ENCODE results near the gene CLK3. TPM values are rescaled to one million over a fixed set of nuclear protein-coding genes. Genes with fewer than 3 reads are reported as not detected.
"Not testable (repeated sequence)": the region's sequence is repeated elsewhere in the genome, so short reads cannot be mapped to it uniquely, and the experiment has no call there.

The CLK3 gene
- 40.5 and 45.1 TPM in 2 replicates for total RNA-seq (2014; rRNA removed; shearing (Covaris generic); ENCODE audit: low replicate concordance)

DNA sequence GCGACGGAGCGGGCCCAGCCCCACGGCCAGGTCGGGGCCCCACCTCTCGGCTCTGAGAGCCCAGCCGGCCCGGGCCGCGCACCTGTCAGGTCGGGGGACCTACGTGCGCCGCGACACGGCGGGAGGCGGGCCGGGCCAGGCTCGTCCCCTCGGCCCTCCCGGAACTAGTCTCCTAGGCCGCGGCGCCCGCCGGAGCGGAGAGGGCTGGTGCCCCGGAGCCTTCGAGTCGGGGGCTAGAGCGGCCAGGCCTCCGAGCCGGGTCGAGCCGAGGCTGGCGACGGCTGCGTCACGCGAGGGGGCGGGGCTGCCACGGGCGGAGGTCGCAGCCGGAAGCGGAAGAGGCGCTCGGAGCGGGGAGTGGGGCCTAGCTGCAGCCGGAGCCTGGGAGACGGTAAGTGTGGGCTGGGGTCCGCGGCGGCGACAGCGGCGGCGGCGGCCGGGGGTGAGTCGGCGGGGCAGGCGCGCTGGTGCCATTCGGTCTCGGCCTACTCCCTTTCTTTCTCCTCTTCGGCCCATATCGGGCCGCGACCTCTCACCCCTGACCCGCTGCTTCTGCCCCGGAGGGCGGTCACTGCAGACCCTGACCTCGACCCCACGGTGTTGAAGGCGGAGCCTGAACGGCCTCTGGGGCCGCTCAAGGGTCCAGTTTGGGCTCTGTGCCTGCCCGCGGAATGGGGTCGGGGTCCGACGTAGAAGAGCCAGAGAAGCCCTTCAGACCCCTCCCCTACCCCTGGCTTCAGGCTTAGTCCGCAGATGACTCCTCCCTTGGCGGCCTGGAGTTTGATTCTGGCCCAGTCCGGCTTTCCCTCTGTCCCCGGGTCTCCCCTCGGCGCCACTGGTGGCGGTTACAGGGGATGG is at the start of gene CLK3:
TSS of gene CLK3 (plus strand) at position 329 of the 858 bp plus-strand sequence. CDS start 3,361 bp downstream, outside the sequence.
- in situ Hi-C loops (cut with HindIII; ENCODE audit: low pct_unique_long_range_greater_than_20kb, low sequenced_read_pairs): no loop called here
- DNase-seq (ENCODE audit: low read depth): peak; percentile 96

DNA sequence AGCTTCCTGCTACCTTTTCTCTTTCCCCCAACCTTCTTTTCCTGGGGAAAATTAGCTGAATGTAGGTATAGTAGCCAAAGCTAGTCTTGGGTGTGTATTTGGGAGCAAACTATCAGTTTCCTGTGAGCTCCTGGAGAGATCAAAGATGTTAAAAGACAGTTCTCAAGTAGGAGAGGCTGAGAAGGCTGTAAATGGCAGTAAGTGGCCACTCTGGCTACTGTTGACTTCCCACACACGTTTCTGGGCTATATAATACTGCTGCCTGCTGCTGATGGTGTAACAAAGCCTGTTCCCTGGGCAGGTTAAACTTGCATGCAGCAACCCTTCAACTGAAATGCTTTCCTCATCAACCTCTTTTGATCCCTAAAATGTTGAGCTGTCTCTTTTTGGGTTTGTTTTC is 47.0 kb upstream of the CLK3 start:
- DNase-seq (ENCODE audit: low read depth): no peak
- in situ Hi-C loops (cut with HindIII; ENCODE audit: low pct_unique_long_range_greater_than_20kb, low sequenced_read_pairs): no loop called here

DNA sequence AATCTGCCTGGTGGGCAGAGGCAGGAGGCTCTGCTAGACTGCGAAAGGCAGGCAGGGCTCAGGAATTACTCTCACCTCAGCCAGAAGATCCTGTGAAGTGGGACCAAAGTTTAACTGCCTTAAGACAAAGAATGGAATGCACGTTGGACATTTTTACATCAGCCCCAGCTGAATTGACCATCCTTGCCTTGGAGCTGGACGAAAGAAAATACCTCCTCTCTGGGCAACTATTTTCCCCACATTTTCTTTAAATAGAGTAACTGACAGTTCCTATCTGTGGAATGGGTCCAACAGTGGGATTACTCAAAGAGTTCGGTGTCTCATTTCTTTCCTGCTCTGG is 45.9 kb upstream of the CLK3 start:
- no peak for DNase-seq (ENCODE audit: low read depth)
- in situ Hi-C loops (cut with HindIII; ENCODE audit: low pct_unique_long_range_greater_than_20kb, low sequenced_read_pairs): no loop called here

DNA sequence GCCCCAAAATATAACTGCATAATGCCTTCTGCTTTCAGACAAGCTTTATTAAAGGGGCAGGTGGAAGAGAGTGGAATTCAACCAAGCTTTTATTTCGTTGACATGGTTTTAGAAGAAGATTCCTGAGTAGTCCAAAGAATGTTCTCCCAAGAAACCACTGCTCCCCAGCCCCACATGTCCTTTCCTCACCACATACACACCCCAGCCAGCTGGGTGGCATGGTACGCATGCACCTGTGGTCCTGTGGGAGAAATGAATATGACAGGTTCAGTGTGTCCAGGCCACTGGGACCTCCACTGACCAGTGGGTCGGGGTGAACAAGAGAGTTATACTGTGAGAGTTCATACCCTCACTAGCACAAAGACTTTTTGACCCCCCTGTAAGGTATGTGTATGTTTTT is 44.4 kb upstream of the CLK3 start:
- in situ Hi-C loops (cut with HindIII; ENCODE audit: low pct_unique_long_range_greater_than_20kb, low sequenced_read_pairs): no loop called here

DNA sequence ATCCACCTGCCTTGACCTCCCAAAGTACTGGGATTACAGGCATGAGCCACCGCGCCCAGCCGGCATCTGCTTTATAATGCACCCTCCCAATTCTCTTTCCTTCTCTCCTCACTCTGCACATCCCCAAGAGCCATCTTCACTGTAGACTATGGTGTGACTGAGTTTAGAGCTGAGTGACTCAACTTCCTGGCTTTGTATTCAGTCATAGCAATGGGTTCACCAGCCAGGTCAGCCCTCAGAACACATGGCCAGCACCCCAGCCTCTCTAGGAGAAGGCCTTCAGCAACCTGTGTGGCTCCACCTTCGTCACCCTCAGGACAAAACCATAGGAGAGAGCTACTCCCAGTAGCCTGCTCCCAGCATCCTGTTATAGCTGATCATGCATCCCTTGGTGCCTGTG is 41.6 kb upstream of the CLK3 start:
- in situ Hi-C loops (cut with HindIII; ENCODE audit: low pct_unique_long_range_greater_than_20kb, low sequenced_read_pairs): no loop called here
- DNase-seq (ENCODE audit: low read depth): no peak

More for the DNA sequence above, 44.4 kb upstream of the CLK3 start:
- no peak for DNase-seq (ENCODE audit: low read depth)

DNA sequence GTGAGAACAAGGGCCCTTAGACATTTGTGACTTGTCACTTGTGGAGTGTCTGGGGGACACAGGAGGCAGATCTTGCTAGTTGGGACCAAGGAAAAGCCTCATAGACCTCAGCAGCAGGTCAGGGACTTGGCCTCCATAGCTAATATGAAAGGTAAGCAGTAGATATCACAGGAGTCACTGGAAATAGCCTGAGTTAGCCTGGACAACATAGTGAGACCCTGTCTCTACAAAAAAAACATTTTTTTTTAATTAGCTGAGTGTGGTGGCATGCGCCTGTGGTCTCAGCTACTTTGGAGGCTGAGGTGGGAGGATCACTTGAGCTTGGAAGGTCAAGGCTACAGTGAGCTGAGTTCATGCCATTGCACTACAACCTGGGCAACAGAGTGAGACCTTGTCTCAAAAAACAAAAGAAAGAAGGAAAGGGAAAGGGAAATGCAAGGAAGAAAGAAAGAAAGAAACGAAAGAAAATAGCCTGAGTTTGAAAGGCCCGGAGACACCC is 37.1 kb upstream of the CLK3 start:
- DNase-seq (ENCODE audit: low read depth): no peak
- in situ Hi-C loops (cut with HindIII; ENCODE audit: low pct_unique_long_range_greater_than_20kb, low sequenced_read_pairs): no loop called here

DNA sequence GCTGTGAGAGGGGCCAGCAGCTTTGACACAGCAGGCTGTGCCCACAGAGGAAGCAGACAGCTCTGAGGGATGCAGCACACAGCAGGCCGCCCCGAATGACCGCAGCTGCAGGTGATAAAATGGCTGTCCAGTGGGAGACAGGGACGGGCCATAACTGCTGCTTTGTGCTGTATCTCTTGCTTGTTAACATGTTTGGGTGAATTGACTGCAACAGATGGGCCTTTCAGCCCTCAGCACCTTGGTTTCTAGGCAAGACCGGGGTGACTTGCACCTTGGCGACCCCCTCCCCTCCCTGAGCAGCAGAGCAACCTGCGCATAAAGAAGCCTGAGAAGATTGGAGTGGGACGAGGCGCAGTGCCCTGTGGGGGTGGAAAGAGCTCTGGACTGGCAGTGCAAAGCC is 36.6 kb upstream of the CLK3 start:
- no peak for DNase-seq (ENCODE audit: low read depth)
- in situ Hi-C loops (cut with HindIII; ENCODE audit: low pct_unique_long_range_greater_than_20kb, low sequenced_read_pairs): no loop called here

DNA sequence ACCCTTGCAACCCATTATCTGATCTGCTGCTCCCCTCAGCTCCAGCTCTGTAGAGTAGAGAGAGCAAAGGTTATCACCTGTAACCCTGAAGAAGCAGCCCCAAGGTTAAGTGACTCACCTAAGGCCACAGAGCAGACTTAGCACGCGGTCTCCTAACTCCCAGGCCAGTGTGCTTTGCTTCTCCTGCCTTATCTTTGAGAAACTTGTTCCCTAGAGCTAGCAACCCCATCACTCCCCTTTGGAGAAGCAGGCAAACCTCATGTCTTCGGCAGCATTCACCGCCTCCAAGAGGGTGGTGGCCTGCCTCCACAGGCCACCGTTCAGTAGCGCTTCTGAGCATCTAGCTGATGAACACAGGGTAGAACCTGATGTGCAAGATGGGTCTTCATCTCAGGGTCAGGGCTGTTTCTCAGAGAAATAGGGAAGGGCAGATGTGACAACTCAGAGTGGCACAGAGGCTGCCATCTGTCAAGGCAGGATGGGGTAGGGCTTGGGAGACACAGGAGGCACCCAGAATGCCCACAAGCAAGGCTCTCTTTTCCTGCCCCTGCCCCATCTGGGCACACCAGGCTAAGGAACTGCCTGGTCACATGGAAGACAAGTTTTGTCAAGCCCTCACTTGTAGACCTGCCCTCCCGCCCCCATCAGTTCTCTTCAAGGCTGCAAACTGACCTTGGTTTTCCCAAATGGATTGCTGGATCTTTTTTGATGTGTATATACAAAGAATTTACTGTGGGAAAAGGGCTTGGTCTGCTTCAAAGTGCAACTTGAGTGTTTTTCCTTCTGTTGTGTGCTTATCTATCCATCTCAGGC is 34.9 kb upstream of the CLK3 start:
- in situ Hi-C loops (cut with HindIII; ENCODE audit: low pct_unique_long_range_greater_than_20kb, low sequenced_read_pairs): no loop called here
- no peak for DNase-seq (ENCODE audit: low read depth)

DNA sequence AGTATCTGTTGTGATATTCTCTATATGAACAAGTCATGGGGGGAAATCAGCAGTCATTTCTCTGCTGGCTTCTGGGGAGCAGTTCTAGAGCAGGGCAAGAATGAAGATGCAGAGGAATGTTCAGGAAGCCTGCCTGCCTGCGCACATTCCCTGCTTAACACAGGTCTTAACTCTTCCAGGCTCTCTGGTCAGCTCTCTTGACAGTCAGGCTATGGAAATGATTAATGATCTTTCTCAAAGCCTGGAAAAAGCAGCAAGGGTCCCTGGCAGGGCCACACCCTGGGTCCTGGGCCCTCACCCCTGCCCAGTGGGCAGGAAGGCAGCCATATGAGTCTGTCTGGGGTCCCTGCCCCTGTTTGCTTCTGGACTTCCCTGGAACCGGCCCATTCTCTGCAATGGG is 31.4 kb upstream of the CLK3 start:
- in situ Hi-C loops (cut with HindIII; ENCODE audit: low pct_unique_long_range_greater_than_20kb, low sequenced_read_pairs): no loop called here
- no peak for DNase-seq (ENCODE audit: low read depth)

DNA sequence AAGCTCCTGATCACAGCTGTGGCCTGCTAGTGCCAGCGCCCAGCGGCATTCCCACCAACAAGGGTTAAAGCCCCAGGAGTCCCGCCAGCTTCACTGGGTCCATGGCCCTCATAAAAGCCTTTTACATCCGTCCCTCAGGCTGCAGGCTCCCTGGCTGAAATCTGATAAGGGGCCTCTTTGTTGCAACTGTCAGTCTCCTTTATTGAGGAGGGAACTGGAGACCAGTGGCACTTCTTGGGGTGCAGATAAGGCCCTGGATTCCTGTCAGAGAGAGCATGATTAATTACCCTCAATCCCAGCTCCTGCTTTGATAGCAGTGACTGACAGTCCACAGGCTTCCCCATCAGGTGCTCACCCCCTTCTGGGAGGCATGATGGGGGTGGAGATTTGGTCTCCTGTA is 30.9 kb upstream of the CLK3 start:
- no peak for DNase-seq (ENCODE audit: low read depth)
- in situ Hi-C loops (cut with HindIII; ENCODE audit: low pct_unique_long_range_greater_than_20kb, low sequenced_read_pairs): no loop called here

DNA sequence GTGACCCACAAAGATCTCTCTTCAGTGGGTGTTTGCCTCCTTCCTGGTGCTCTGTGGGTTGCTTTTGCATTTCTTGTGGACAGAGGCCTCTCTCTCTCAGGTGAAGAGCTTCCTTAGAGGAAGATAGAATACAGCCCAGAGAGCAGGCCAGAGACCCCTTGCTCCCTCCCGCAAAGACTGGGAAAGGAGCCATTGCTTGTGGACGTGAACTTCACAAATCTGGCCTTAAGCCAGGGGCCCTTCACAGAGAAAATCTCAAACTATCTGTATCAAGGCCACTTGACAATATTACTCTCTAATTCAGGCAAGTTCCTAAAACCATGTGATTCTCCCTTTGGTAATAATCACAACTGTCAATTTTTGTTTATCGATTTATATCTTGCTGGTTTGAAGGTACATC is 30.4 kb upstream of the CLK3 start:
- no peak for DNase-seq (ENCODE audit: low read depth)

DNA sequence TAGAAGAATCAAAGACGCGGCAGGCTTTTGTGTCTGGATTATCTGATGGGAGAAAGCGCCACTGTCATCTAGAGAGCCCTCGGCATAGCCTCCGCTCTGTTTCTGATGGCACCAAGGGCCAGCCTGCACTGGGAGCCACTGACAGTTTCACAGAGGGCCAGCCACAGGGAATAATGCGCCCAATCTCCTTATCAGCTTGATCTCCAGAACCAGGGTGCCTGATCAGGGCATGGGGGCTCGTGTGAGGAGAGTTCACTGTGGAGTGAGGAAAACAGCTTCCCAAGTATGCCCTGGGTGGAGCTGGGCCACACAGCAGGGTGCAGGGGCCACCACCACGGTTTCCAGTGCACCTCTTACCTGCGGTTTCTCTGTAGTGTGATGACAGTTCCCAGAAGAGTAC is 29.8 kb upstream of the CLK3 start:
- no peak for DNase-seq (ENCODE audit: low read depth)
- in situ Hi-C loops (cut with HindIII; ENCODE audit: low pct_unique_long_range_greater_than_20kb, low sequenced_read_pairs): no loop called here

More for the DNA sequence above, 30.4 kb upstream of the CLK3 start:
- in situ Hi-C loops (cut with HindIII; ENCODE audit: low pct_unique_long_range_greater_than_20kb, low sequenced_read_pairs): no loop called here

DNA sequence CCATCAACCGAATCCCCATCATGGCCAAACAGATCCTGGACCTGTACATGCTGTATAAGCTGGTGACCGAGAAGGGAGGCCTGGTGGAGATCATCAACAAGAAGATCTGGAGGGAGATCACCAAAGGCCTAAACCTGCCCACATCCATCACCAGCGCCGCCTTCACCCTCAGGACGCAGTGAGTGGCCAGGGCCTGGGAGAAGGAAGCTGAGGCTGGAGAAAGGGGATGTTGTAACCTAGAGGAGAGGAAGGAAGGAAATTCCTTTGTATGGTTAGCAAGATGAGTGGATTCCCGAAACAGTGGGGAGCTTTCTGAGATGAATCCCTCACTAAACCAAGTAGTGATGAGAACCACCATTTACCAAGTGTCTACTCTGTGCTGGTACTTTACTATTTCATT is 25.8 kb upstream of the CLK3 start:
- in situ Hi-C loops (cut with HindIII; ENCODE audit: low pct_unique_long_range_greater_than_20kb, low sequenced_read_pairs): no loop called here
- no peak for DNase-seq (ENCODE audit: low read depth)

DNA sequence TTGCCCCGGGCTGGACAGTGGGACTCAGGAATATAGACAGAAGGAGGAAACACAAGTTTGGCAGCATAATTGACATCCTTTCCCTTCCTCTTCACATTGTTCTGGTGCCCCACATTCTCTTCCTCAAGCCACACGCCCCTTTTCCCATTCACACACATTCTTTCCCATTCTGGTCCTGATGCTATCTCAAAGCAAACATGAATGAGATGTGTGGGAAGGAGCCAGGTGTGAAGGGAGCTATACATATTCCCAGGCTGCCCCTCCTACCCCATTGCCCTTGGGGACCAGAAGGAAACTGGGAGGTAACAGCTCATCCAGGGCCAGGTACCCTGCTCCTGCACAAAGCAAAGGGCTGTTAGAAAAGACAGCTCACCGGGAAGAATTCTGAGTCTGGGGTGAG is 23.4 kb upstream of the CLK3 start:
- DNase-seq (ENCODE audit: low read depth): no peak
- in situ Hi-C loops (cut with HindIII; ENCODE audit: low pct_unique_long_range_greater_than_20kb, low sequenced_read_pairs): no loop called here

DNA sequence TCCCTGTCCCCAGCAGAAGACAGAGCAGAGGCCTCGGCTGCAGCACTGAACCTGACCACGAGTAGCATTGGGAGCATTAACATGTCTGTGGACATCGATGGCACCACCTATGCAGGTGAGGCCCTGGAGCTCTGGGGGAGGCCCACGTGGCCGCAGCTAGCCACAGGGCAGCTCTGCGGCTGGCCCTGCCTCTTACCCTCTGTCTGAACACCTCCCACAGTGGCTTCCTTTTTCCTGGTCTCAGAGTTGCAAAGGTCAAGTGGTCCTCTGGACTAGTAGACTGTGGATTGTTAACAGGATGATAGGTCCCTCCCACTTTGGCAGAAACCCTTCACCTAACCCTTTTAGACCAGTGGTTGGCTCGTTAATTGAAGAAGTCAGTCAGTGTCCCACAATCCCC is 22.5 kb upstream of the CLK3 start:
- no peak for DNase-seq (ENCODE audit: low read depth)
- in situ Hi-C loops (cut with HindIII; ENCODE audit: low pct_unique_long_range_greater_than_20kb, low sequenced_read_pairs): no loop called here

DNA sequence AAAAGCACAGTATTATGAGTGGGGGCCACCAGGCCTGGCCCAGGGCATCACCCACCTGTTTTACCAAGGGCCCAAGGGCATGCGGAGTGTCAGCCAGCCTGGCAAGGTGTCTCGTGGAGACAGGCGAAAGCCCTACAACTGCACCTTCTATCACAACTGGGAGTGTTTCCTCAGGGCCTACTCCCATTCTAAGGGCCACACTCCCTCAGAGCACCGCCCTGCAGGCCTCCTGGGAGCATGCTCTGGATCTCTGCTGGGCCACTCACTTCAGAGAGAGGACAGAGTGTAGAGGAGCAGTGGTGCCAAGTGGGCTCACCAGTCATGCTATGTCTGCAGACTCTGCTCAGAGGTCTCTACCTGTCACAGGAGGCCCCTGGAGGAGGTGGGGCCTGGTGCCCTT is 21.2 kb upstream of the CLK3 start:
- DNase-seq (ENCODE audit: low read depth): no peak

DNA sequence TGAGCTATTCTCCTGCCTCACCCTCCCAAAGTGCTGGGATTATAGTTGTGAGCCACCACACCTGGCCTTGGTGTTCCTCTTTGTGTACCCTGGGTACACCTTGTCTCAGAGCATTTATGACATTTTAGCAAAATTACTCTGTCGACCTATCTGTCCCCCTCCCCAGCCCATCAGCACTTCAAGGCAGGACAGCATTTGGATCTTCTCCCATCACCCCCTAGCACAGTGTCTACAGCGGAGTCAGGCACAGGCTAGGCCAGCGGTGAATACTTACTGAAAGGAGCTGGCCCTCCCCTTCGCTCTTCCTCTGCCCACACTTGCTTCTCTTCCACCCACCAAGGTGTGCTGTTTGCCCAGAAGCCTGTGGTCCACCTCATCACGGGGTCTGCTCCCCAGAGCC is 20.4 kb upstream of the CLK3 start:
- in situ Hi-C loops (cut with HindIII; ENCODE audit: low pct_unique_long_range_greater_than_20kb, low sequenced_read_pairs): no loop called here
- DNase-seq (ENCODE audit: low read depth): no peak

More for the DNA sequence above, 21.2 kb upstream of the CLK3 start:
- in situ Hi-C loops (cut with HindIII; ENCODE audit: low pct_unique_long_range_greater_than_20kb, low sequenced_read_pairs): no loop called here

DNA sequence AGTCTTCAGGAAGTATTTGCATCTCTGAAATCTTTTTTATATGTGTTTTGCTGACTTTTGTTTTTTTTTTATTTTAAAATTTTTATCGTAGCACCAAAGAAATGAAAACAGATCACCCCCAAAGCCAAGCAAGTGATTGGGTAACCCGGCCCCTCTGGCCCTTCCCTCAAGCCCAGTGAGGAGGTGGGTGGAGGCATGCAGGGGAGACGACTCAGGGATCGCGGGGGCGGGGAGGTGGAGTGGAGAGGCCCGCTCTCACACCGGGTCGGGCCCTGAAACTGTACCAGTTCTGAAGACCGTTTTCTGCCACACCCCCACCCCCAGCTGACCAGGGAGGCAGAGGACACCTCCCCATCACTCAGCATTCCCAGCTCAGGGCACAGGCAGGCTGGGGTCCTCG is 18.9 kb upstream of the CLK3 start:
- DNase-seq (ENCODE audit: low read depth); in situ Hi-C loops (cut with HindIII; ENCODE audit: low pct_unique_long_range_greater_than_20kb, low sequenced_read_pairs): not testable (repeated sequence)

DNA sequence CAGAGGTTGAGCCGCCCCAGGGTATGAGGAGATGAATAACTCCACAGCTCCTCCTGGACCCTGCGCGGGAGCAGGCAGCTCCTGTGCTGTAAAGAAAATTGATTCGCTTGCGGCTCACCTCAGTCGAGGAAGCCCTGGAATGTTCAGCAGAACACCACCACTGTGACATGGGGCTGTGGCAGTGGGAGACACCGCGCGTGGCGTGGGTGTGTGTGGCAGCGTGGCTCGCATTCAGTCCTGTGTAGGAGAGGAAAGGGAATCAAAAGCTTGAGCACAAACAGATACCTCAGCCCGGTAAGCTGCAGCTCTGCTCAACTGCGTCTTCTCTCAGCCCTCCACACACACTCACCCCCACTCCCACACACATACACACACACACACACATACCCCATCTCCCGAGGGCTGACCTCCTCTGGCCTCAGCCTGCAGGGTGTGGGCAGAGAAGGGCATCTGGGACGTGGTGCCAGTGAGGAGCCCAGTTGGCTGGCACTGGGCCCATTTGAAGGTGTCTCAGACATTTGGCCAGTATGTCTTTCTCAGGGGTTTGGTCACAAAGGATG is 18.4 kb upstream of the CLK3 start:
- DNase-seq (ENCODE audit: low read depth); in situ Hi-C loops (cut with HindIII; ENCODE audit: low pct_unique_long_range_greater_than_20kb, low sequenced_read_pairs): not testable (repeated sequence)
